B cell (primary cell): ENCODE data around the gene LCT.

Source experiments
- CTCF ChIP-seq: fragments of 200-600 bp; IDR thresholded peaks from one replicate; pipeline ENCODE4 v1.8.0; 2022; ENCODE audit warnings: antibody characterized with exemption, mild to moderate bottlenecking
- EZH2 ChIP-seq: IDR thresholded peaks from 2 replicates; pipeline ENCODE4 v1.6.1; 2012; ENCODE audit warnings: borderline replicate concordance, low read depth, mild to moderate bottlenecking, moderate library complexity, low read length; ENCODE audit not compliant: insufficient read depth, poor library complexity, severe bottlenecking

DNA sequence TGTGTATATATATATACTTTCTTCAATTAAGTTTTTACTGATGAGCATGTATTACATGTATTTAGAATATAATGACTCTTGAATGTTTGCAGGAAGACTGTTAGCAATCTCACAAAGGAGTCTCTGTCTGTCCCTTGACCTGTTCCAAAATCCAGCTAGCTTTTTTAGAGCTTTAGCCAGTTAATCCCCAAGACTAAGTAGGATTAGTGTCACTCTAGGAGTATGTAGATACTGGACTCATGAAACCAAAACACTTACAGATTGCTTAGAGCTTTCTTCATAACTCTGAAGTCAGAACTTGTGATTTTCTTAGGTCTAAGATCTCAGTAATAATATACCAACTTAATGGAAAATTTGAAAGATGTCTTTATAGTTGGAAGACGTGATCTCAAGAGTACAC lies 93.1 kb downstream of the LCT start:
- TF ChIP-seq CTCF (no peak), EZH2 (no peak)
